Stimulated activated CD8-positive, alpha-beta memory T cell treated with anti-CD3 and anti-CD28 coated beads, Interleukin-12 subunit alpha, Interleukin-12 subunit beta, amount 100 ng/mL, for 1 hour (primary cell): Measurements from ENCODE around the gene ABCB7.
"Not testable (repeated sequence)": the region's sequence is repeated elsewhere in the genome, so short reads cannot be mapped to it uniquely, and the experiment has no call there.

Source experiments
- DNase-seq: peaks from one replicate; pipeline ENCODE4 v3.0.0-alpha.2; 2020; ENCODE audit warnings: low read depth

The ABCB7 gene

DNA sequence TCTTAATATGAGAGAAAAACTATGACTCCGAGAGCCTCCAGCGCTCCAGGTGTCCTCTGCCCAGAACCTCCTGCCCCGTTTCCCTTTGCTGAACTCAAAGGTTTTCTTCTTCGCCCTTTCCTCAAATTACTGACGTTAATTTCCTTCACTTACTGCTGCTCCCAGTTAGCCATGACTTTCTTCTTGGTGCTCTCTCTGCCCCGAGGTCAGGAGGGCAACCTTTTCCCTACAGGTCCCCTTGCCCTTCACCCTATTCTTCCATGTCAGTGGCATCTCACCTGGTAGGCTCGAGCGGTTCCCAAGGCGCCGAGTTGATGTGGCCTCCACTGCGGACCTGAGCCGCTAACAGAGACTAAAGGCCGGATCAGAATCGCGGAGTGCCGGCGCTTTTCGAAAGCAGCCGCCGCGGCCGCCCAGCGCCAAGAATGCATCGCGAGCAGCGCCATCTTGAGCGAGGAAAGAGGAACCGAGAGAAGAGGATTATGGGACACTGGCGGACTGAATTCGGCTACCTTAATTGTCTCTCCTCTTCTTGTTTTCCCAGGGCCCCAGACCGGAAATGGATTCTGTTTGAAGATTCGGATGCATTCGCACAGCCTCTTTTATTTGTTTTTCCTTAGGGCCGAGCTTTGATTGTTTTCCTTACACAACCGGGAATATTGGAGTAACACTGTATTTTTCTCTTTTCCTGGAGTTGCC is at the start of gene ABCB7:
Gene ABCB7, minus strand, starts transcription at position 457 of the 699 bp plus-strand sequence. Its CDS starts 11 bp downstream, at position 446.
- DNase-seq: peak; percentile 32

DNA sequence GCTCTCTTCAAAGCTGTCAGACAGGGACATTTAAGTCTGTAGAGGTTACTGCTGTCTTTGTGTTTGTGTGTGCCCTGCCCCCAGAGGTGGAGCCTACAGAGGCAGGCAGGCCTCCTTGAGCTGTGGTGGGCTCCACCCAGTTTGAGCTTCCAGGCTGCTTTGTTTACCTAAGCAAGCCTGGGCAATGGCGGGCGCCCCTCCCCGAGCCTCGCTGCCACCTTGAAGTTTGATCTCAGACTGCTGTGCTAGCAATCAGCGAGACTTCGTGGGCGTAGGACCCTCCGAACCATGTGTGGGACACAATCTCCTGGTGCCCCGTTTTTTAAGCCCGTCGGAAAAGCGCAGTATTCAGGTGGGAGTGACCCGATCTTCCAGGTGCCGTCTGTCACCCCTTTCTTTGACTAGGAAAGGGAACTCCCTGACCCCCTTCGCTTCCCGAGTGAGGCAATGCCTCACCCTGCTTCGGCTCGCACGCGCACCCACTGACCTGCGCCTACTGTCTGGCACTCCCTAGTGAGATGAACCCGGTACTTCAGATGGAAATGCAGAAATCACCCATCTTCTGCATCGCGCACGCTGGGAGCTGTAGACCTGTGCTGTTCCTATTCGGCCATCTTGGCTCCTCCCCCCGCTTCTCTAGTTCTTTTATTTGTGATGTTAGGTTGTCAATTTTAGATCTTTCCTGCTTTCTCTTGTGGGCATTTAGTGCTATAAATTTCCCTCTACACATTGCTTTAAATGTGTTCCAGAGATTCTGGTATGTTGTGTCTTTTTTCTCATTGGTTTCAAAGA is 32.5 kb upstream of the ABCB7 start:
- DNase-seq: not testable (repeated sequence)

GRCh38 chrX:75181721-75182120 is 25.6 kb upstream of the ABCB7 start:
- no peak for DNase-seq

- not testable (repeated sequence) for DNase-seq
Observed at GRCh38 chrX:75179536-75180293, 23.6 kb upstream of the ABCB7 start.

GRCh38 chrX:75172257-75172890 is 16.3 kb upstream of the ABCB7 start:
- DNase-seq: not testable (repeated sequence)

GRCh38 chrX:75158054-75158453 is 2.0 kb upstream of the ABCB7 start:
- no peak for DNase-seq

- no peak for DNase-seq
Observed at GRCh38 chrX:75156531-75156945, 455 bp upstream of the ABCB7 start.

DNA sequence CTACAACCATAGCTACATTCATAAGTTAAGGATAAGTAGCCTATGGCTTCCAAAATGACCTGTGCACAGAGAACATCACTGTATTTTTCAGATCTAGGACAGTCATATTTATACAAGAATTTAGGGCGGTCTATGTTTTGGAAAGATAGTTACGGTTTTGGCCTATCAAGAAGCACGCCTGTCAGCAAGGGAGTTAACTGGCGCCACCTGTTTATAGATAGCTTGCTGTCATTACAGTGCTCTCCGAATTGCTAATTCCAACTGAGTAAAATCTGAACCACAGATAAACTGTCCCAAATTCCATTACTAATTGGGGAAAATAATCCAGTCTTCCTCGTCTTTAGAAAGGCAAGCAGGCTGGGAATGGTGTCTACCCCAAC is 646 bp downstream of the ABCB7 start:
- DNase-seq: no peak

- DNase-seq: no peak
Observed at GRCh38 chrX:75154871-75155270, 1.2 kb downstream of the ABCB7 start.

DNA sequence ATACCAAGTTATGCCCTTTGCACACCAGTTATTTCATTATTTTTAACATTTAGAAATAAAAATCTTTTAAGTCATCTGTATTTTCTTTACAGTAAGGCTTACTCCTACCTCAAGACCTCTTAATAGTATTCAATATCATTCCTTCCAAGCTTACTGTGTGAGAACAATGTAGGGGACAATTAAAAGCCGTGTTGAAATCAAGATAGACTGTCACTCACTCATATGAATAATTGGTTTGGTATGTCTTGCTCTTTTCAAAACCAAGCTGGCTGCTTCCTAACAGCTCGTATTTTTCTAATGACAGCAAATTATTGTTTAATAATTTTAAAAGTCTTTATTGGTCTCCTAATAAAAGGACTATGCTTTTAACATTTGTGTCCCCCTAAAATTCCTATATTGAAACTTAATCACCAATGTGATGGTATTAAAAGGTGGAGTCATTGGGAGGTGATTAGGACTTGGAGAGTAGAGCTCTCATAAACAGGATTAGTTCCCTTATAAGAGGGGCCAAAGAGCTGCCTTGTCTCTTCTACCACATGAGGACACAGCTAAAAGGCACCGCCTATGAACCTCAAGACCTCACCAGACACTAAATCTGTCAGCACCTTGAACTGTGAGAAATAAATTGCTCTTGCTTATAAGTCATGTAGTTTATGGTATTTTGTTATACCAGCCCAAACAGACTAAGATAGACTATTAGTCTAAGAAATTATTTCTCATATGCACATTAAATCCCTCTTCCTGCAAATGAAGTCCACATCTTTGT is 4.1 kb downstream of the ABCB7 start:
- DNase-seq: no peak

DNA sequence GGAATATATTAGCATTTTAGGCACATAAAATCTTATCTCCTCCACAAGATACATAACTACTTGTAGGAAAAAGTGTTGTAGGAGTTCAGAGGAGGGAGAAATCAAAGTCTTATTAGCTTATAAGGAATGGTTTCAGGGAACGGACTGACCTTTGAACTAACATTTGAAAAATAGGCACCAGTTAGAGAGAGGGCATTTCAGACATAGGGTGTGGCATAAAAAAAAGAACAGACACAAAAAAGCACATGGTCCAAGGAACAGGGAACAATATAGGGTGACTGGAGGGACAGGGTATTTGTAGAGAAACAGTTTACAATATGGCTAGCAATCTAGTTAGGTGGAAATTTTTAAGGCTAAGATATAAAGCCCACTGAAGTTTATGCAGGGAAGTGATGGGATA is 6.4 kb downstream of the ABCB7 start:
- no peak for DNase-seq

- DNase-seq: no peak
Observed at GRCh38 chrX:75132672-75133071, 23.4 kb downstream of the ABCB7 start.

- no peak for DNase-seq
Observed at GRCh38 chrX:75131973-75132627, 24.0 kb downstream of the ABCB7 start.

DNA sequence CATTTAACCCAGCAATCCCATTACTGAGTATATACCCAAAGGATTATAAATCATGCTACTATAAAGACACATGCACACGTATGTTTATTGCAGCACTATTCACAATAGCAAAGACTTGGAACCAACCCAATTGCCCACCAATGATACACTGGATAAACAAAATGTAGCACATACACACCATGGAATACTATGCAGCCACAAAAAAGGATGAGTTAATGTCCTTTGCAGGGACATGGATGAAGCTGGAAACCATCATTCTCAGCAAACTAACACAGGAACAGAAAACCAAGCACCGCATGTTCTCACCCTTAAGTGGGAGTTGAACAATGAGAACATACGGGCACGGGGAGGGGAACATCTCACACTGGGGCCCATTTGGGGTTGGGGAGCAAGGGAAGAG is 27.0 kb downstream of the ABCB7 start:
- not testable (repeated sequence) for DNase-seq

DNA sequence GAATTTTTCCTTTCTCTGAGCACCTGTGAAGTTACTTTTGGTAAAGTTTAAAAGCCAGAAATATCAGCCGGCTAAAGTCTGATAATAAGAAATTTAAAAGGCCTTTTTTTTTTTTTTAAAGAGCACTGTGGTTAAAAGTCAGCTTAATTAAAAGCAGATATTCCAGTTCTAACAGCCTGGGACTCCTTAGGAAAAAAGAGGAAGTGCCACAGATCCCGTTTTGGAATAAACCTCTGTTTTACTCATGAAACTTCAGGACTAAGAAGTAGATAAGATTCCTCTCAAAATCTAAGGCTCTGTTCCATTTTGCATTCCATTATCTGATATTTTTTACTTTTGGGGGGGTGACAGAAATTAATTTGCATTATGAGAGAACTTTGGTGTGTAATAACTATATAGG is 37.8 kb downstream of the ABCB7 start:
- no peak for DNase-seq

GRCh38 chrX:75115707-75116413 is 40.2 kb downstream of the ABCB7 start:
- DNase-seq: no peak

GRCh38 chrX:75114638-75115037 is 41.4 kb downstream of the ABCB7 start:
- DNase-seq: no peak

DNA sequence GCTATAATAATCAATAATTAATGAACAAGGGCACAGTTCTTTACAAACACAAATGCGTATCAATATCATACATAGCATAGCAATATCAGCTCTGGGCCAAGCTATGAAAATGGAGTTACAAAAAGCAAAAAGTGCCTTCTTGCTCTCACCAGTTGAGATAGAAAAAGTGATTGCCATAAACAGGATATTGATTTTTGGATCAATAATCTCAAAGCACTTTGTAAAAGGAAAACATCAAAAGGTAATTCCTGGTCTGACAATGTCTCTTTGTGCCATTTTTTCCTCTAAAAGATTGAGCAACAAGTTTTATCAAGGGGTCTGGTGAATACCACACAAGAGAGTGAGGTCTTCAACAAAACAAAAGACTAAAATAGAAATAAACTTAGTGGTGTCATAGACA is 42.4 kb downstream of the ABCB7 start:
- no peak for DNase-seq

GRCh38 chrX:75107863-75108509 is 48.1 kb downstream of the ABCB7 start:
- DNase-seq: no peak

DNA sequence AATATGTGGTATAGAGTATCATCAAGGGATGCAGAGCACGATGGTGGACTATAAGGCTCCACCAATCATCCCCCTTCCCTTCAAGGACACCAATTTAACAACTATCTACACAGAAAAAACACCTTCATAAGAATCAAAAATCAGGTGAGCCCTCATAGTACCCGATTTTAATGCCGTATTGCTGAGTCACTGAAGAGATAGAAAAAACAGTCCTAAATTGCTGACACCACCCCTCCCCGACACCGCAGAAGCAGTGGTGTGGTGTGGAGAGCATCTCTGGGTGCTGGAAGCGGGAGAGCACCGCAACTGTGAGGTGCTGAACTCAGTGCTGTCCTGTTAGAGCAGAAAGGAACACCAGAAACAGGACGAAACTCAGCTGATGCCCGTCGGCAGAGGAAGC is 49.3 kb downstream of the ABCB7 start:
- DNase-seq: no peak
